ENCODE results near the gene WNT3A. TPM values are rescaled to one million over a fixed set of nuclear protein-coding genes. Genes with fewer than 3 reads are reported as not detected.

The WNT3A gene
- total and polyA plus RNA-seq, 2 of the 4 experiments (the other 2 are of a cell fraction), result not detected

DNA sequence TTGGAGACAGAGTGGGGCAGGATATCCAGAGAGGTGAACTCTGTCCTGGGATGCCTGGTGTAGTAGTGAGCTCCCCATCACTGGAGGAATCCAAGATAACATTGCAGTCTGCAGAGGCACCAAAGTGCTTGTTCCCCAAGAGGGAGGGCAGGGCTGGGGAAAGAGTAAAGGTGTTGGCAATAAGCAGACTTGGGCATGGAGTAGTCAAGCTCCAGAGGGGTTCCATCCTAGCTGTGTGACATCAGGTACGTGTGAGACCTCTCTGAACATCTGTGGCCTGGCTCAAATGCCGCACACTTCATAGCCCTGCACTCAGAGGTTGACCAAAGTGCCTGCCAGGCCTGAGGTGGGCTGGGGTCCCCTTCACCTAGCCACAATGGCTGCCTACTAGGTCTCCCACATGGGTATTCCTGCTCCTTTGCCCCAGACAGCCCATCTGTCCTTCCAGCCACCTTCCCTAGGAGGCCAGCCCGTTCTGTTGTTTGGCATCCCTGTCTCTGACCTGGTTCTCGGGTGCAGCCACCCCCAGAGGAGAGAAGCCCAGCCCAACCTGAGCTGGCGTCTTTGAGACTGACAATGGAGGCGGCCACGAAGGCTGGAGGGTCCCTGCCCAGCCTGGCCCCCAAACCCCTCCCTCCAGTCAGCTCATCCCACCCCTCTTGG is 72.9 kb downstream of the WNT3A start:
- ATAC-seq (ENCODE audit: low read depth) (no peak), DNase-seq (no peak)
- no peak overlapping the region for H3K27ac ChIP-seq (ENCODE audit: insufficient read depth, low read length)
- H3K36me3 ChIP-seq (ENCODE audit: control insufficient read depth, insufficient read depth, low read length), result peaks cover 2% of the 10 kb centered on the region; the same call in 1 of the 2 replicates
- no peaks in the 10 kb centered on the region for H3K27me3 ChIP-seq (ENCODE audit: control insufficient read depth, insufficient read depth, low read length)
- no peak overlapping the region for H3K23ac ChIP-seq (ENCODE audit: low read depth, low read length)
- H3K4ac ChIP-seq (ENCODE audit: low read depth, low read length), result no peak overlapping the region
- H3K4me1 ChIP-seq (ENCODE audit: control insufficient read depth, insufficient read depth, low read length), result peaks cover 3% of the 10 kb centered on the region
- no peak overlapping the region for H4K5ac ChIP-seq (ENCODE audit: low read depth, low read length)
- TF ChIP-seq, protein P1, sequence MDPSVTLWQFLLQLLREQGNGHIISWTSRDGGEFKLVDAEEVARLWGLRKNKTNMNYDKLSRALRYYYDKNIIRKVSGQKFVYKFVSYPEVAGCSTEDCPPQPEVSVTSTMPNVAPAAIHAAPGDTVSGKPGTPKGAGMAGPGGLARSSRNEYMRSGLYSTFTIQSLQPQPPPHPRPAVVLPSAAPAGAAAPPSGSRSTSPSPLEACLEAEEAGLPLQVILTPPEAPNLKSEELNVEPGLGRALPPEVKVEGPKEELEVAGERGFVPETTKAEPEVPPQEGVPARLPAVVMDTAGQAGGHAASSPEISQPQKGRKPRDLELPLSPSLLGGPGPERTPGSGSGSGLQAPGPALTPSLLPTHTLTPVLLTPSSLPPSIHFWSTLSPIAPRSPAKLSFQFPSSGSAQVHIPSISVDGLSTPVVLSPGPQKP (IDR thresholded peaks at IDR 0.05; ENCODE audit: borderline replicate concordance, low read depth, low read length), result no peak
- TF ChIP-seq RAD21 (IDR thresholded peaks at IDR 0.05; ENCODE audit: low read length), result no peak
- TF ChIP-seq FOS (IDR thresholded peaks at IDR 0.05; ENCODE audit: low read depth, low read length), result no peak
- TF ChIP-seq BHLHE40 (IDR thresholded peaks at IDR 0.05; ENCODE audit: low read depth, low read length), result no peak
- TF ChIP-seq RCOR1 (IDR thresholded peaks at IDR 0.05; ENCODE audit: insufficient replicate concordance, low read length), result no peak
- no peak overlapping the region for H3K4me2 ChIP-seq (ENCODE audit: low read depth, low read length)
- no peak overlapping the region for H2AK5ac ChIP-seq (ENCODE audit: low read depth, low read length)
- dilution Hi-C loops (cut with HindIII; ENCODE audit: low sequenced_read_pairs, unreplicated experiment) (no loop called here), in situ Hi-C loops (cut with MboI; ENCODE audit: low sequenced_read_pairs) (loop anchor here (10.0 kb wide), 1 partner anchor 315 kb away; no protein-coding TSS in a partner anchor), intact Hi-C loops (cut with micrococcal nuclease) (loop anchor here (5.0 to 10.0 kb wide), 4 partner anchors 82 to 595 kb away; partner anchors contain the start of gene WNT9A)
- WGBS, 2 experiments (ENCODE audit: extremely low coverage in 2 of 2, insufficient read length in 1 of 2), result 60% methylated on average over 1 of the region's 7 CpGs; no CpG with 5 or more reads in 1 of the 2 experiments
- H2BK120ac ChIP-seq (ENCODE audit: low read depth, low read length), result no peak overlapping the region
- no peak overlapping the region for H3K56ac ChIP-seq (ENCODE audit: extremely low read depth, insufficient read depth, low read length)
- no peak overlapping the region for H2BK20ac ChIP-seq (ENCODE audit: low read depth, low read length)
- H3K4me3 ChIP-seq (ENCODE audit: insufficient read depth, low read depth, low read length), result no peak overlapping the region
- no peak overlapping the region for H2AFZ ChIP-seq (replicated peaks; ENCODE audit: low read length, poor library complexity)
- no peak overlapping the region for H2AK9ac ChIP-seq (replicated peaks; ENCODE audit: low read depth, low read length, poor library complexity)
- no peak overlapping the region for H3K14ac ChIP-seq (replicated peaks; ENCODE audit: low read depth, low read length)
- peaks cover 32% of the 10 kb centered on the region for H4K20me1 ChIP-seq (ENCODE audit: insufficient read depth, low read length)
- H2BK5ac ChIP-seq (ENCODE audit: low read depth, low read length, poor library complexity, severe bottlenecking), result no peak overlapping the region
- no peak overlapping the region for H4K8ac ChIP-seq (ENCODE audit: low read depth in 2 of 2, low read length in 2 of 2)
- H3K79me1 ChIP-seq (ENCODE audit: low read depth in 1 of 2, low read length in 2 of 2), result peaks cover 3 to 20% of the 10 kb centered on the region in 2 experiments; a peak in 2 of 4 replicates
- no peak overlapping the region for H2BK15ac ChIP-seq (ENCODE audit: low read depth, low read length)
- no peak overlapping the region for H3K9ac ChIP-seq (ENCODE audit: low read depth, low read length)
- POLR2A ChIA-PET (ENCODE audit: unreplicated experiment), result no interaction called here
- H4K91ac ChIP-seq (ENCODE audit: insufficient read depth, low read depth, low read length), result no peak overlapping the region
- no peaks in the 10 kb centered on the region; the same call in 1 of the 2 replicates for H3K9me1 ChIP-seq (ENCODE audit: insufficient read depth, low read length)
- no peak overlapping the region for H3K18ac ChIP-seq (ENCODE audit: low read depth, low read length)
- H3K9me3 ChIP-seq (ENCODE audit: control insufficient read depth, insufficient read depth, low read length), result no peaks in the 10 kb centered on the region
- no TSS peak for BruUV-seq (replicated peaks)
- CTCF ChIA-PET, result no interaction called here
